Heart right ventricle (tissue), 16 donors: ENCODE measurements around the gene POLR1H. TPM values are rescaled to one million over a fixed set of nuclear protein-coding genes. Genes with fewer than 3 reads are reported as not detected.

ENCODE experiments used
- ATAC-seq, 8 donors: fragments of 200-7000 bp; cut with Tn5 transposase; one replicate each; pipeline ENCODE4 v1.9.1; 2020; ENCODE audit warnings: mild to moderate bottlenecking in 8 of 8, moderate library complexity in 8 of 8, moderate number of reproducible peaks in 1 of 8
- DNase-seq, 2 donors: peaks; one replicate each; pipeline ENCODE4 v3.0.0-alpha.2; 2020
- H3K27ac ChIP-seq, 10 donors: fragments of 200-600 bp; sonication (generic) in 2 of 10; one replicate each; pipeline versions ENCODE4 v1.5.0 to v1.8.0; 2020 to 2022; ENCODE audit warnings: mild to moderate bottlenecking in 3 of 10
- H3K27me3 ChIP-seq, 7 donors: fragments of 200-600 bp; one replicate each; pipeline ENCODE4 v1.8.0; 2021 to 2022; ENCODE audit warnings: mild to moderate bottlenecking in 2 of 7
- H3K36me3 ChIP-seq, 9 donors: fragments of 200-600 bp; sonication (generic) in 1 of 9; one replicate each; pipeline versions ENCODE4 v1.5.0 to v1.8.0; 2020 to 2022; ENCODE audit warnings: mild to moderate bottlenecking in 2 of 9
- H3K4me1 ChIP-seq, 9 donors: fragments of 200-600 bp; sonication (generic) in 1 of 9; one replicate each; pipeline versions ENCODE4 v1.5.0 to v1.8.0; 2020 to 2022; ENCODE audit warnings: mild to moderate bottlenecking in 4 of 9
- H3K4me3 ChIP-seq, 10 donors: fragments of 200-600 bp; sonication (generic) in 2 of 10; one replicate each; pipeline versions ENCODE4 v1.5.0 to v1.8.0; 2020 to 2022; ENCODE audit warnings: mild to moderate bottlenecking in 7 of 10, moderate library complexity in 2 of 10
- H3K9me3 ChIP-seq, 11 donors: fragments of 200-600 bp in 10 of 11; sonication (generic) in 2 of 11; one replicate each; pipeline versions ENCODE4 v1.5.0 to v1.8.0; 2013 to 2022; ENCODE audit warnings: mild to moderate bottlenecking in 2 of 11, control low read depth in 1 of 11, moderate library complexity in 1 of 11
- CTCF ChIP-seq, 9 donors: fragments of 200-600 bp; sonication (generic) in 2 of 9; IDR thresholded peaks; one replicate each; pipeline versions ENCODE4 v1.5.0 to v1.8.0; 2021 to 2022; ENCODE audit warnings: antibody characterized with exemption in 9 of 9, mild to moderate bottlenecking in 5 of 9, moderate library complexity in 1 of 9
- WGBS, 2 donors: extraction: QIAGEN DNeasy Blood & Tissue Kit; methylation state at CpG; one replicate each; pipeline ENCODE4 v1.1.7; 2013; ENCODE audit warnings: inconsistent platforms in 1 of 2; 5-methylcytosine and 5-hydroxymethylcytosine counted together
- intact Hi-C, 10 donors: fragments of 100-400 bp; cut with DNase I; formaldehyde crosslinking; loops; one replicate each; pipeline versions ENCODE4 v1.11.1 to v1.14.2; 2022
- polyA plus RNA-seq, 2 donors: library from polyadenylated mRNA; stranded (reverse); fragments of 200-250 nt; gene quantifications; one replicate each; pipeline ENCODE4 v1.2.3, GENCODE V29; 2013
- total RNA-seq, 10 donors: library from RNA; stranded (reverse); fragmentation: NEBNext Ultra II Directional in 3 of 10; extraction: Animal tissue kit (Norgen Biotek cat#: 25700) in 3 of 10; gene quantifications; one replicate each; pipeline versions ENCODE4 v1.2.1 to v1.2.4, GENCODE V29; 2021 to 2023
- donor health status: Arrhythmogenic right ventricular cardiomyopathy.
- donor health status: ischemic (EF 13 %, LVEDD 7.1; RV severe dilation, severe dysfunction).
- donor health status: healthy with polysubstance abuse.
- donor health status: DM: no; HTN: yes; CAD: no.
- donor health status: DM: no; HTN: no; CAD: no.
- donor health status: ischemic (EF 25% LVEDD 6.9; RV normal size, moderate dysfunction).
- donor health status: ischemic (EF 25% LVEDD 5.7; RV mildly dilated, moderate dysfunction).
- donor health status: healthy.
- donor health status: DM: yes; HTN: yes; CAD: no.
- donor health status: Ischemic cardiomyopathy.
- donor health status: ischemic (EF 35%, LVEDD 5.7; RV mildly dilated, moderate dysfunction).
- donor health status: nonischemic (EF 11% LVEDD 7.7; RV severe dilation, severe dysfunction).
- donor health status: DM: yes; HTN: yes; CAD: no.
- donor health status: PGD.
- donor health status: ischemic (EF 29% LVEDD 5.4; RV normal size, mild dysfunction).
- donor health status: nonischemic (EF 23%, LVEDD 6.1; RV moderate dilation, normal function).

The POLR1H gene
- total and polyA plus RNA-seq, 12 donors: 11.5 to 45.2 (median 14.9) TPM

GRCh38 chr6:30066577-30067459 is 5.8 kb downstream of the POLR1H start, which contains the start of gene PPP1R11:
Gene PPP1R11 (plus strand): TSS chr6:30067198. CDS start chr6:30067411, 213 bp downstream.
- Histone ChIP-seq H3K9me3 (no peaks in the 10 kb centered on the region), H3K36me3 (peaks cover 0 to 46% (median 13%) of the 10 kb centered on the region in 9 donors), H3K27ac (peak within 1 kb of the TSS; percentile 63 to 96 (median 90)), H3K4me1 (peaks cover 3 to 53% (median 46%) of the 10 kb centered on the region in 9 donors), H3K4me3 (peak within 1 kb of the TSS; percentile 42 to 91 (median 74)), H3K27me3 (peaks cover 0 to 16% (median 9%) of the 10 kb centered on the region in 7 donors)
- ATAC-seq (peak; percentile 98 to 99 (median 99)), DNase-seq (peak; percentile 95 to 99)
- WGBS, 2 donors: 0 to 1% methylated on average over 46 of the region's 46 CpGs
- intact Hi-C loops: loop anchor here in 6 of 10 donors (1.0 to 5.0 kb wide), 3 partner anchors 35 to 36 kb away; no protein-coding TSS in a partner anchor
- TF ChIP-seq CTCF (IDR thresholded peaks at IDR 0.05): no peak

DNA sequence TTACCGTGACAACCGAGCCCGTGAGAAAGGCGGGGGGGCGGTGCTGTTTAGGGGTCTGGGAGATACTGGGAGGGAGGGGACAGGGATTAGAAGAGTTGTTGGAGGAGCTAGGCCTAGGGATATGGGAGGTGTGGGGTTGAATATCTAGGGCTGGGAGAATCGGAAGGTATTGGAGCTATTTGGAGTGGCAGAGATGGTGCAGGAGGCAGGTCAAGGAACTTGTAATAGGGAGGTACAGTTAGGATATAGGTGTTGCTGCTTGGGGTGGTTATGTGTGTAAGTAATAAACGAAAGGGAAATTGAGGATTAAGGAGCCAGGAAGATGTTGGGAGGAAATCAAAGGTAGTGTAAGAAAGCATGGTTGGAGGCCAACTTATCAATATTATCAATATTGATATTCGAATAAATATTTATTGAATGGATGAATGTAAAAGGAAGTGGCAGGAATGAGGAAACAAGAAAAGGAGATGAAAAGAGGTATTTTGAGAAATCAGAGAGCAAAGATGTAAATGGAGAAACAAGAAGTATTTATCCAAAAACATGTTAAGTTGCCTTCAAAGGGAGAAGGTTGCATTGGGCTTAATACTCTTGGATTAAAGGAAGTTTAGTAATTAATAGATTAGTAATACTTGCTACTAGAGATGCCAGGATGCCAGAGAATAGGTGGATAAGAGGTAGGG is 6.5 kb downstream of the POLR1H start:
- no peak for DNase-seq
- H3K9me3 ChIP-seq: no peaks in the 10 kb centered on the region

DNA sequence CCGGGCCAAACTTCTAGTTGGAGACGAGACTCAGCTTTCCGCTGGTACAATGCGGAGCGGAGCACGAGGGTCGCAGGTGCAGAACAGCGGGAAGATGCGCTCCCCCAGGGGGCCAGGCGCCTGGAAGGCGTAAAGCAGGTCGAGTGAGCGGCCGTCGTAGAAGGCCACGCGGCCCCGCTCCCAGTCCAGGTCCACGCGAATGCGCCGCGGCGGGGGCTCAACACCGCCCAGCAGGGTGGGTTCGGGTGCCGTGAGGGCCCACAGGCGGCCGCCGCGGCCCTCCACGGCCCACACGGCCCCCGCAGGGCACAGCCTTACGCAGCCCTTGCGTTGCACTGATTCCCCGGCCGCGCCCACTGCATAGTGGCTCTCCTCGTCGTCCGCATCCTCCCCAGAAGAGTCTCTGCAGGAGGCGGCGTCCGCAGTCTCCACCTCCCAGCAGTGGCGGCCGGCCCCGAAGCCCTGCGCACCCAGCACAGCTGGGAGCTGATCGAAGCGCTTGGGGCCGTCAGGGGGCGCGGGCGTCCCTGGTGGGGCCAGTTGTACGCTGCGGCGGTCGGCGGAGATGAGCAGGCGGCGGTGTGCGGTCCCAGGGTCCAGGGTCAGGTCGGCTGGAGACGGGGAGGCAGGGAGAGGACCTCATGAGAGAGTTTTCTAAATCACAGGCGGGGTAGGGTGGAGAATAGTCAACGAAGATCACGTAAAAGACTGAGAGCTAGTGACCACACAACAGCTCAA is 10.2 kb downstream of the POLR1H start:
- Histone ChIP-seq H3K27ac (no peak overlapping the region), H3K4me3 (peak overlapping the region in 9 of 10 donors; percentile 14 to 45 (median 30)), H3K4me1 (peaks cover 2 to 45% (median 40%) of the 10 kb centered on the region in 9 donors), H3K9me3 (no peaks in the 10 kb centered on the region), H3K36me3 (peaks cover 0 to 21% (median 13%) of the 10 kb centered on the region in 9 donors), H3K27me3 (peaks cover 26 to 60% (median 54%) of the 10 kb centered on the region in 7 donors)
- intact Hi-C loops: no loop called here
- ATAC-seq (no peak), DNase-seq (peak in 1 of 2 donors; percentile 46)
- peak in 4 of 9 donors; percentile 19 to 41 (median 30) for TF ChIP-seq CTCF (IDR thresholded peaks at IDR 0.05)
- 16 to 19% methylated on average over 68 of the region's 68 CpGs for WGBS, 2 donors

More for the DNA sequence above, 6.5 kb downstream of the POLR1H start:
- Histone ChIP-seq H3K36me3 (peaks cover 0 to 45% (median 13%) of the 10 kb centered on the region in 9 donors), H3K27ac (peak overlapping the region; percentile 48 to 96 (median 90)), H3K4me1 (peaks cover 3 to 45% (median 40%) of the 10 kb centered on the region in 9 donors), H3K27me3 (peaks cover 0 to 23% (median 17%) of the 10 kb centered on the region in 7 donors), H3K4me3 (peak overlapping the region; percentile 42 to 91 (median 74))
- ATAC-seq: no peak
- 10 to 15% methylated on average over 8 of the region's 8 CpGs for WGBS, 2 donors
- no peak for TF ChIP-seq CTCF (IDR thresholded peaks at IDR 0.05)
- intact Hi-C loops: loop anchor here in 6 of 10 donors (1.0 to 5.0 kb wide), 3 partner anchors 35 kb away; no protein-coding TSS in a partner anchor
